Stimulated activated CD8-positive, alpha-beta memory T cell treated with anti-CD3 and anti-CD28 coated beads, Interleukin-7, amount 100 ng/mL, for 48 hours (primary cell): Measurements from ENCODE around the gene A2M.

Experiments
- DNase-seq, 2 donors: peaks; one replicate each; pipeline ENCODE4 v3.0.0-alpha.2; 2020; ENCODE audit warnings: low read depth in 1 of 2; ENCODE audit errors: extremely low read depth in 1 of 2

Gene A2M

DNA sequence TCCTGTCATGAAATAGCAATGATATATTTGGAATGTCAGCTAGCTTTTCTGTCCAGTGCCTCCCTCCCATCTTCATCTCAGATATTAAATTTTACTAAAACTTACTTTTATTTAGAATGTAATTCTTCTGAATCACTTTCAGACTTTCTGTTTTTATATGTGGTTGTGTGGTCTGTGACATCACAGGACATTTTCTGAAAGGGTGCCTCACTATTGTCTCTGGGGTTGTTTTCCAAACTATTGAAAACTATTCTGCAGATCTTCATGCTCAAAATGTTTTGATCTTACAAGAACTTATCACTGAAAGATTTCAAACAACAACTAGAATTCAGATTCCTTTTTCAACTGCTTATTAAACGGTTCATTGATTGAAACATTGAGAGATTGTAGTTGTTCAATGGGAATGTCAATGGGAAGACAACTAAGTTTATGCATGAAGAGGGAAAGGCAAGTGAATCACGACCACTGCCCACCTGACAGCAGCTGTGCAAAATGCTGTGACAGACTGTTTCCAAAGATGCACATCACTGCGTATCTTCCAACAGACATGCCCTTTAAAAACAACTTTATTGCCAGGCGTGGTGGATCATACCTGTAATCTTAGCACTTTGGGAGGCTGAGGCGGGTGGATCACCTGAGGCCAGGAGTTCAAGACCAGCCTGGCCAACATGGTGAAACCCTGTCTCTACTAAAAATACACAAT lies 75.1 kb downstream of the A2M start:
- no peak for DNase-seq

DNA sequence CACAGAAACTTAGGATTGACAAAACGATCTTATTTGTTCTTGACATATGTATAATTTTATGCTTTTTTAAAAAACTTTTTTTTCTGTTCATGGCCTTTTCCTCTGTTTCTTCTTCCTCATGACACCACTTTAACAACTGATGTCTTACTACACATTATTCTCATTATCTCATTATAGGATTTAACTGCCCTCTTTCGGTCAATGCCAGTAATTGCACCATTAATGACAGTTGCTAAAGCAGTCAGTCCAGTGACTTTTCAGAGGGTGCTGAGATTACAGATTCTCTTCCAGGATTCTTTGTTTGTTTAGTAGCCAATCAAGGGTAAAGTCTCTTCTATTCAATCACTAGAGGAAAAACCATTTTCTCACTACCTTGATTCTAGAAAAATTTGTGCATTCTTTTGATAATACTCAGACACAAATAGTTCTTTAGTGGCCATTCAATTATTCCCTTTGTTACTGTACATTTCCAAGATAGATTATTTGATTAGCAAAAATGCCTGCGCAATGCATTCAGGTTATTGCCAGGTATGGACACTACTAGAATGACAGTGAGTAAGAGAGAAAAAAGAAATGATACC lies 76.2 kb downstream of the A2M start:
- no peak for DNase-seq

DNA sequence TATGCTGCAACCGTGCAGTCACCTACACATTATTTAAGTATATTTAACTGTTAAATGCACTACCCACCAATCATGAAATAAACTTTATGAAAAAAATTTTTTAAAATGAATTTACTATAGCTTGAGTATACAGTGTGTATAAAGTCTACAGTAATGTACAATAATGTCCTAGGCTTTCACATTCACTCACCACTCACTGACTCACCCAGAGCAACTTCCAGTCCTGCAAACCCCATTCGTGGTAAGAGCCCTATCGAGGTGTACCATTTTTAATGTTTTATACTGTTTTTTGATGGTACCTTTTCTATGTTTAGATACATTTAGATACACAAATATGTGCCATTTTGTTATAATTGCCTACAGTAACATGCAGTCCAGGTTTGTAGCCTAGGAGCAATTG lies 78.3 kb downstream of the A2M start:
- no peak for DNase-seq

DNA sequence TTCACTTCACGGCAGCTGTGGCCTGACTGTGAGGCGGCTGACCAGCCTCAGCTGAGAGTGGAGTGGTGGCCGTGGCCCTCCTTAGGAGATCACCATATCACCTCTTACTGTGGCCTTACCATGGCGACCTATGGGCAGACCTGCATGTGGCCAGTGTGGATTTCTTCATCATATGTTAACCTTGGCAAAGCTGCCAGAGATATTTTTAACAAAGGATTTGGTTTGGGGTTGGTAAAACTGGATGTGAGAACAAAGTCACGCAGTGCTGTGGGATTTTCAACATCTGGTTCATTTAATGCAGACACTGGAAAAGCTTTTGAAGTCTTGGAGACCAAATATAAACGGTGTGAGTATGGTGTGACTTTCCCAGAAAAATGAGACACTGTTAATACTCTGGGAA lies 79.5 kb downstream of the A2M start:
- DNase-seq, result no peak

DNA sequence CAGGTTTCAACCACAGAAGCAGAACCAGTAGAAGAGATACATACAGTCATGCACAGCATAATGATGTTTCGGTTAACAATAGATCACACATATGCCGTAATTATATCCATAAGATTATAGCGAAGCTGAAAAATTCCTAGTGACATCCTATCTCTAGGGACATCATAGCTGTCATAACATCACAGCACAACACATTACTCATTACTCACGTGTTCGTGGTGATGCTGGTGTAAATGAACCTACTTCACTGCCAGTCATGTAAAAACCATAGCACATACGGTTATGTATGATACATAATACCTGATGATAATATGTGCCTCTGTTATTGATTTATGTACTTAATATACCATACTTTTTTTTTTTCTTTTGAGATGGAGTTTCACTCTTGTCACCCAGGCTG lies 81.6 kb downstream of the A2M start:
- DNase-seq, result no peak

DNA sequence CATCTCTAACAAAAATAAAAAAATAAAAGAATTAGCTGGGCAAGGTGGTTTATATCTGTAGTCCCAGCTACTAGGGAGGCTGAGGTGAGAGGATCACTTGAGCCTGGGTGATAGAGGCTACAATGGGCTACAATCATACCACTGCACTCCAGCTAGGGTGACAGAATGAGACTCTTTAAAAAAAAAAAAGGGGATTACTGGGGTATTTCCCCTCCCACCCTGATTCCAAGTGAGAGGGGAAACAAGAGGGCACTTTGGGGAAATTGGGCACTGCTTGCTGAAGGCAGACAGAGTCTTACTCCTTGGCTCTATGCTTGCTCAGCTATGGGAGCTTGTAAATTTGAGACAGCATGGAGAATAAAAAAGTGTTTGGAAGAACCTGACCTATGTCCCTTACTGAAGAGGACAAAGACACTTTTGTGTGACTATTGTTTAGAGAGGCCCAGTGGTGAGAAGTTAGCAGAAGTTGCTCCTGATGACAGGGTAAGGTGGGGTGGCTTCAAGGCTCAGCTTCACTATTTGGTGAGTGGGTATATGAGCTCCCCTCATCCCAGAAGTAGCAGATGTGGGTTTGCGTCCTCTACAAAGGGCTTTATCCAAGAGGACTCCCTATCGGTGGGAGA lies 82.3 kb downstream of the A2M start:
- no peak for DNase-seq

DNA sequence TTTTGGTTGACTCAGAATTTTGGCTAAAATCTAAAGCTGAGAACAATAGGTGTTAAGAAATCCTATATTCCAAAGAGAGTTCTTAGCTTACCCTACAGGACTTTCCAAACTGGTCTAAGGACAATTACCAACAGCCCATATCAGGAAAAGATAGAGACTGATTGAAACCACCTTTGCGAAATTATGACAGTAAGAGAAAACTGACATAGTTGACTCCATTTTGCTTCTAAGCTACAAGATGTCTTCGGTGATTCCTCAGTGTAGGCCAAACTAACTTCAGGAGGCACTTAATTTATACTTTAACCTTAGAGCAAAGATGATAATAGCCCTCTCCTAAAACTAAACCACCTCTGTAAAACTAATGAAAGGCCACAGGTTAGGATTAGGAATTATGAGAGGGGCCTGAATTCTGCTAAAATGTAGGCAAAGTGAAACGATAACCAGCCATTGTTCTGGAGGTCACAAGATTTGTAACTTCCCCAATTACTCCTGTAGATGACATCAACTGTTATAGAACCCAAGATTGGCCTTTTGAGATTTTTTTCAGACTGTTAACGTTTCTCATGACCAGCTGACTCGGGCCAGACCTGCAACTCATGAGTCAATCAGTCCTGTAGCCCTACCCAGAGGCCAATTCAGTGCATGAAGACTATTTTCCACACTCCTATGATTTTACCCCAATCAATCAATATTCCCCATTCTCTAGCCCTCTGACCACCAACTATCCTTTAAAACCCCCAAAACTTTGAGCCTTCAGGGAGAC lies 83.3 kb downstream of the A2M start:
- DNase-seq, result no peak

DNA sequence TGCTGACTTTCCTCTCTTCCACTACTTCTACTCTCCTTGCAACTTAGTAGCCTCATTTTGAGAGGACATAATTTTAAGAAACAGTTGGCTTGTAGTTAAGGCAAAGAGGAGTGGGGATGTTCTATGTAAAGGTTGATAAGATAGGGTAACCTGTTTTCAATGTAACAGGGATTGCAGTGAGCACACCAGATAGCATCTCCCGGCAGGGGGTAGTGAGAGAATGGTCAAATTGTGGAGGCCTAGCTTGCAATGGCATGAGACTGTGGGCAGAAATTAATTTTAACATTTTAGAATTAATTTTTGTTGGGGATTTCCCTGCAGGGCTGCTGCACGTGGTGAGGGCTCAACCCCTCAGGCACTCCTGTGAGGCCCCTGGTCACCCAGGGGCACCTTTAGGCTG lies 84.9 kb downstream of the A2M start:
- no peak for DNase-seq

DNA sequence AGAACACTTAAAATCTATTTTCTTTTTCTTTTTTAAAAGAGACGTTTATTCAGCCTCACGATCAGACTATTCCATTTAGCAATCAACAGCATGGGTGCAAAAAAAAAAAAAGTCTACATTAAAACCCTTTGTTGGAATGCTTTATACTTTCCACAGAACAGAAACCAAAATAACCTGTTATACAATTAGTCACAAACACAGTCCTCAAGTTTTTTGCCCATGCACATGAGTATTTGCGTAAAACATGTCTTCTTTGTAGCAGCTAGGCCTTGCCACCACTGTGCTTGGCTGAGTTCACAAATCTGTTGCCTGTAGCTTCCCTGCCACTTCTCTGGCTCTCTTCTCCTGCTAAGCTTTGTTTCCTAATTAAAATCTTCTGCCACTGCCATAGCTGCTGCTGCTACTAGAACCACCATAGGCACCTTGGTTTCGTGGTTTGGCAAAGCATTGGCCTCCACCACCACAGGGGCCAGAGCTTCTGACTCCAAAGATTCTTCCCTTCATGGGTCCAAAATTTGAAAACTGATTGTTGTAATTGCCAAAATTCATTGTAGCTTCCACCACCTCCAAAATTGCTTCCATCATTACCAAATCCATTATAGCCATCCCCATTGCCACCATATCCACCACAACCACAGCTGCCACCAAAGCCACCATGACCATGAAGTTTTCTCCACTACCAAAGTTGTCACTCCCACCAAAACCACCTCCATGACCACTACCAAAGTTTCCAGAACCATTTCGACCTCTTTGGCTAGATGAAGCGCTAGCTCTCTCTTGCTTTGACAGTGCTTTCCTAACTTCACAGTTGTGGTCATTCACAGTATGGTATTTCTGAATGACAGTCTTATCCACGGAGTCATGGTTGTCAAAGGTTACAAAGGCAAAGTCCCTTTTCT lies 88.3 kb downstream of the A2M start:
- peak; percentile 43 to 51 for DNase-seq

DNA sequence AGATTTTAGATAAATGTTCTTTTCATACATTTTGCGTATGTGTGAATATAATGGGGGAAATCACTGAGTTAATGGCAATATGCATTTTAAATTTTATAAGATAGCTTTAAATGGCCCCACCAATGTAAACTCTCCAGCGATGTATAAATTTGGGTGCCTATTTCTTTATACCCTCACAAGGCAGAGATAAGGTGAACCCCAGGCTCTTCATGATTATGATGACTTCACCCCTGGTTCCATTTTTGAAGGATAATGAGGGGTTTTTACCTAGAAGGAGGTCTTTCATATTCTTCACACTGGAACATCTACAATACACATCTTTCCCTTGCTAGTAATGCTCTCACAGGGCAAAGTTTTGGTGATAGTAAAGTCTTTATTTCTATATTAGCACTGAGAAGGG lies 91.2 kb downstream of the A2M start:
- DNase-seq, result no peak

DNA sequence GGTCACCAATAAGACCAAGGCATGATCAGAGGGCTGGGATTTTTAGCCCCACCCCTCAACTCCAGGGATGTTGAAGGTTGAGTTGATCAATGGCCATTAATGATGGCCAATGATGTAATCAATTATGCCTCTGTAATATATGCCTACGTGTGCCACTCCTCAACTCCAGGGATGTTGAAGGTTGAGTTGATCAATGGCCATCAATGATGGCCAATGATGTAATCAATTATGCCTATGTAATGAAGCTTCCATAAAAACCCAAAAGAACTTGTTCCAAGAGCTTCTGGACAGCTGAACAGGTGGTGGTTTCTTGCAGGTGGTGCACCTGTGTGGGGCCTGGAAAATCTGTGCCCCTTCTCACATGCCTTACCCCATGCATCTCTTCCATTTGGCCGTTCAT lies 93.1 kb downstream of the A2M start:
- no peak for DNase-seq
